Measurements from ENCODE around the gene GAS6. TPM values are rescaled to one million over a fixed set of nuclear protein-coding genes. Genes with fewer than 3 reads are reported as not detected.
"Not testable (repeated sequence)": the region's sequence is repeated elsewhere in the genome, so short reads cannot be mapped to it uniquely, and the experiment has no call there.

GAS6 gene
- total RNA-seq: 100 to 1,000 TPM; 132 to 392 (median 217) TPM

DNA sequence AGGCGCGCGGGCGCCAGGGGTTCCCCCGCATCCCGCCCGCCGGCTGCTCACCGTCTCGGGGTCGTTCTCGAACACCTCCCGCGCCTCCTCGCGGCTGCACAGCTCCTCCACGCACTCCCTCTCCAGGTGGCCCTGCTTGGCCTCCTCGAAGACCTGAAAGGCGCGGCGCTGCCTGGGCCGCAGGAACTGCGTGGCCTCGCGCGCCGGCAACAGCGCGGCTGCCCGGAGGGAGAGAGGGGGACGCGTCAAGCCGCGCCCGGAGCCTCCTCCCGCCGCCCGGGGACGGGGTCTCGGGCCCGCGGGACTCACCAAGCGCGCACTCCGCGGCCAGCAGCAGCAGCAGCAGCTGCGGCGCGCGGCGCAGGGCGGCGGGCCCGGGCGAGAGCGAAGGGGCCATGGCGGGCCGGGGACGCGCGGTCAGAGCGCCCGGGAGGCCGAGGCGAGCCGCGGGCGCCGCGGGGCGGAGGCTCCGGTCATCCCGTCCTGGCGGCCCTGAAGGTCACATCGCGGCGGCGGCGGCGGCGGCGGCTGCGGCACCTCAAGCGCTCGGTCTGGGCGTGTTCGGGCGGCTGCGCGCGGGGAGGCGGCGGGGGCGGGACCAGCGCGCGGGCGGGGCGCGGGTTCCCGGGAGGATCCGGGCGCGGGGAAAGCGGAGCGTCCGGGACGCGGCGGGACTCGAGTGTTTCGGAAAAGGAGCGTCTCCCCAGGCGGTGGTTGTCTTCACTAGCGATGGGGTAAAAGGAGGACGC, at the start of gene GAS6:
Gene GAS6 (minus strand): TSS at position 553 of the 749 bp plus-strand sequence. CDS start 156 bp downstream, at position 397.
- Histone ChIP-seq H3K4me1 (peaks cover 0 to 68% (median 16%) of the 10 kb centered on the region in 3 donors), H3K36me3 (peaks cover 0 to 11% of the 10 kb centered on the region in 2 donors), H3K4me3 (peak within 1 kb of the TSS; percentile 60 to 95), H3K9me3 (no peaks in the 10 kb centered on the region), H3K27ac (peak within 1 kb of the TSS; percentile 91 to 98 (median 96)), H3K27me3 (no peaks in the 10 kb centered on the region)
- peak; percentile 74 for ATAC-seq
- 0 to 2% methylated on average over 1 to 6 of the region's 116 CpGs for WGBS, 2 donors (ENCODE audit: low coverage in 1 of 2)
- TF ChIP-seq, protein P1, sequence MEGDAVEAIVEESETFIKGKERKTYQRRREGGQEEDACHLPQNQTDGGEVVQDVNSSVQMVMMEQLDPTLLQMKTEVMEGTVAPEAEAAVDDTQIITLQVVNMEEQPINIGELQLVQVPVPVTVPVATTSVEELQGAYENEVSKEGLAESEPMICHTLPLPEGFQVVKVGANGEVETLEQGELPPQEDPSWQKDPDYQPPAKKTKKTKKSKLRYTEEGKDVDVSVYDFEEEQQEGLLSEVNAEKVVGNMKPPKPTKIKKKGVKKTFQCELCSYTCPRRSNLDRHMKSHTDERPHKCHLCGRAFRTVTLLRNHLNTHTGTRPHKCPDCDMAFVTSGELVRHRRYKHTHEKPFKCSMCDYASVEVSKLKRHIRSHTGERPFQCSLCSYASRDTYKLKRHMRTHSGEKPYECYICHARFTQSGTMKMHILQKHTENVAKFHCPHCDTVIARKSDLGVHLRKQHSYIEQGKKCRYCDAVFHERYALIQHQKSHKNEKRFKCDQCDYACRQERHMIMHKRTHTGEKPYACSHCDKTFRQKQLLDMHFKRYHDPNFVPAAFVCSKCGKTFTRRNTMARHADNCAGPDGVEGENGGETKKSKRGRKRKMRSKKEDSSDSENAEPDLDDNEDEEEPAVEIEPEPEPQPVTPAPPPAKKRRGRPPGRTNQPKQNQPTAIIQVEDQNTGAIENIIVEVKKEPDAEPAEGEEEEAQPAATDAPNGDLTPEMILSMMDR (IDR thresholded peaks at IDR 0.05): peak in 3 of 4 experiments; percentile 6 to 47 (median 35)
- peak in 1 of 2 donors; percentile 76 for TF ChIP-seq POLR2A (IDR thresholded peaks at IDR 0.05)
- no peak for TF ChIP-seq EP300 (IDR thresholded peaks at IDR 0.05)
- TF ChIP-seq POLR2AphosphoS5 (IDR thresholded peaks at IDR 0.05): peak; percentile 38

GRCh38 chr13:113913408-113913807, 49.5 kb upstream of the GAS6 start:
- H3K27ac ChIP-seq, H3K9me3 ChIP-seq, ATAC-seq, H3K27me3 ChIP-seq, H3K4me3 ChIP-seq, H3K36me3 ChIP-seq: not testable (repeated sequence)
- 75% methylated on average over 7 of the region's 8 CpGs; no CpG with 5 or more reads in 1 of the 2 donors for WGBS, 2 donors (ENCODE audit: low coverage in 1 of 2)
- H3K4me1 ChIP-seq: peaks cover 0 to 22% (median 0%) of the 10 kb centered on the region in 3 donors

- WGBS, 2 donors (ENCODE audit: low coverage in 1 of 2): 80 to 88% methylated on average over 3 of the region's 3 CpGs
- Histone ChIP-seq H3K27me3 (no peaks in the 10 kb centered on the region), H3K4me1 (peaks cover 6 to 28% (median 7%) of the 10 kb centered on the region in 3 donors), H3K27ac (no peak overlapping the region), H3K9me3 (no peaks in the 10 kb centered on the region), H3K4me3 (no peak overlapping the region), H3K36me3 (no peaks in the 10 kb centered on the region)
- no peak for ATAC-seq
- no peak for TF ChIP-seq POLR2A (IDR thresholded peaks at IDR 0.05)
- TF ChIP-seq, protein P1 (IDR thresholded peaks at IDR 0.05): no peak
- TF ChIP-seq POLR2AphosphoS5 (IDR thresholded peaks at IDR 0.05): no peak
- no peak for TF ChIP-seq EP300 (IDR thresholded peaks at IDR 0.05)
Measured at GRCh38 chr13:113912596-113912995, 48.7 kb upstream of the GAS6 start.

- 26 to 34% methylated on average over 4 to 11 of the region's 17 CpGs for WGBS, 2 donors (ENCODE audit: low coverage in 1 of 2)
- H3K27ac ChIP-seq: peak overlapping the region; percentile 56 to 89 (median 66)
- TF ChIP-seq, protein P1 (IDR thresholded peaks at IDR 0.05): no peak
- no peak for TF ChIP-seq POLR2AphosphoS5 (IDR thresholded peaks at IDR 0.05)
- TF ChIP-seq POLR2A (IDR thresholded peaks at IDR 0.05): no peak
- TF ChIP-seq EP300 (IDR thresholded peaks at IDR 0.05): no peak
- H3K4me3 ChIP-seq: no peak overlapping the region
- no peaks in the 10 kb centered on the region for H3K36me3 ChIP-seq
- ATAC-seq: no peak
- H3K27me3 ChIP-seq: no peaks in the 10 kb centered on the region
- peaks cover 6 to 50% (median 8%) of the 10 kb centered on the region in 3 donors for H3K4me1 ChIP-seq
- H3K9me3 ChIP-seq: no peaks in the 10 kb centered on the region
Measured at GRCh38 chr13:113907635-113908617, 44.0 kb upstream of the GAS6 start.

DNA sequence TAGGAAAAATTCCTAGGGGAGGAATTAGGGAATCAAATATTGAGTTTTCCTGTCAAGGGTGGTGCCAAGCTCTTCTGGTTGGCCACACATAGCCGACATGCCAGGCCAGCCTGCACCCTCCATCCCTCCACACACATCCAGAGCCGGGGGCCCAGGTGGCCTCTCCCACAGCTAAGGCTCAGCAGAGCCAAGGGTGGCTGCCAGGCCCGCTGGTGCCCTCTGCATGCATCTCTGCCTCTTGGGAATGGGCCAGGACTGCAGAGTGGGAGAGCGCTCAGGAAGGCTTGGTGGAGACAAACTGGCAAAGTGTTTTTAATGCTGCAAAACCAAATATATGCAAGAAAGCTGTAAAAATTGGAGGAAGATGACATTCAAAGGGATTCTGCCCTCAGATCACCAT, 42.7 kb upstream of the GAS6 start:
- no peak for ATAC-seq
- peak overlapping the region; percentile 47 to 89 (median 70) for H3K27ac ChIP-seq
- H3K36me3 ChIP-seq: no peaks in the 10 kb centered on the region
- no peak overlapping the region for H3K4me3 ChIP-seq
- no peaks in the 10 kb centered on the region for H3K9me3 ChIP-seq
- 50 to 100% methylated on average over 1 to 2 of the region's 4 CpGs for WGBS, 2 donors (ENCODE audit: low coverage in 1 of 2)
- no peak for TF ChIP-seq EP300 (IDR thresholded peaks at IDR 0.05)
- TF ChIP-seq, protein P1 (IDR thresholded peaks at IDR 0.05): peak in 1 of 4 experiments; percentile 7
- no peaks in the 10 kb centered on the region for H3K27me3 ChIP-seq
- peaks cover 6 to 61% (median 8%) of the 10 kb centered on the region in 3 donors for H3K4me1 ChIP-seq

Measured in gastroesophageal sphincter (tissue), 4 donors.